ENCODE measurements around the gene SBF1. TPM values are rescaled to one million over a fixed set of nuclear protein-coding genes. Genes with fewer than 3 reads are reported as not detected.

SBF1 gene
- total RNA-seq, 1 experiment from 2014 or later = 97.2 TPM

- H3K9me3 ChIP-seq (ENCODE audit: low read depth, low read length, poor library complexity, severe bottlenecking) = no peaks in the 10 kb centered on the region
- DNase-seq (ENCODE audit: low spot score) = no peak
- TF ChIP-seq EZH2 (IDR thresholded peaks at IDR 0.05; ENCODE audit: borderline replicate concordance, low read depth, low read length, poor library complexity, severe bottlenecking) (no peak), CTCF (conservative IDR thresholded peaks at IDR 0.05; ENCODE audit: low read depth, low read length) (no peak)
- H3K4me1 ChIP-seq (ENCODE audit: insufficient read depth, low read length, poor library complexity, severe bottlenecking) = no peaks in the 10 kb centered on the region
- POLR2A ChIA-PET (ENCODE audit: low non-redundant PET) = no interaction called here
- no TSS peak for BruUV-seq (replicated peaks)
- CTCF ChIA-PET = no interaction called here
- intact Hi-C loops (cut with micrococcal nuclease; ENCODE audit: unreplicated experiment) = no loop called here
- no peaks in the 10 kb centered on the region for H3K27me3 ChIP-seq (replicated peaks; ENCODE audit: insufficient read depth, low read depth, low read length, poor library complexity)
- H3K36me3 ChIP-seq (ENCODE audit: insufficient read depth, low read length, poor library complexity, severe bottlenecking) = peaks cover 57% of the 10 kb centered on the region
- H3K4me3 ChIP-seq (ENCODE audit: low read depth, low read length, poor library complexity, severe bottlenecking) = no peak overlapping the region
- no peak overlapping the region for H3K27ac ChIP-seq (ENCODE audit: low read depth, low read length, poor library complexity, severe bottlenecking)
Observed at GRCh38 chr22:50459496-50460140, 15.2 kb downstream of the SBF1 start.

GRCh38 chr22:50459016-50459415 lies 15.8 kb downstream of the SBF1 start:
- Histone ChIP-seq H3K4me3 (ENCODE audit: low read depth, low read length, poor library complexity, severe bottlenecking) (no peak overlapping the region), H3K4me1 (ENCODE audit: insufficient read depth, low read length, poor library complexity, severe bottlenecking) (no peaks in the 10 kb centered on the region), H3K27ac (ENCODE audit: low read depth, low read length, poor library complexity, severe bottlenecking) (no peak overlapping the region), H3K9me3 (ENCODE audit: low read depth, low read length, poor library complexity, severe bottlenecking) (no peaks in the 10 kb centered on the region), H3K36me3 (ENCODE audit: insufficient read depth, low read length, poor library complexity, severe bottlenecking) (peaks cover 52% of the 10 kb centered on the region), H3K27me3 (replicated peaks; ENCODE audit: insufficient read depth, low read depth, low read length, poor library complexity) (no peaks in the 10 kb centered on the region)
- TF ChIP-seq CTCF (conservative IDR thresholded peaks at IDR 0.05; ENCODE audit: low read depth, low read length) = no peak
- no peak for TF ChIP-seq EZH2 (IDR thresholded peaks at IDR 0.05; ENCODE audit: borderline replicate concordance, low read depth, low read length, poor library complexity, severe bottlenecking)
- CTCF ChIA-PET = no interaction called here
- BruUV-seq (replicated peaks) = no TSS peak
- POLR2A ChIA-PET (ENCODE audit: low non-redundant PET) = no interaction called here
- intact Hi-C loops (cut with micrococcal nuclease; ENCODE audit: unreplicated experiment) = no loop called here
- DNase-seq (ENCODE audit: low spot score) = no peak

GRCh38 chr22:50456466-50457234 lies 18.2 kb downstream of the SBF1 start:
- no TSS peak for BruUV-seq (replicated peaks)
- CTCF ChIA-PET = interaction anchor here (1.2 kb wide), 1 partner anchor 41 kb away, joined by 3 read pairs; no protein-coding TSS in a partner anchor
- Histone ChIP-seq H3K36me3 (ENCODE audit: insufficient read depth, low read length, poor library complexity, severe bottlenecking) (peaks cover 41% of the 10 kb centered on the region), H3K27ac (ENCODE audit: low read depth, low read length, poor library complexity, severe bottlenecking) (no peak overlapping the region), H3K4me1 (ENCODE audit: insufficient read depth, low read length, poor library complexity, severe bottlenecking) (no peaks in the 10 kb centered on the region), H3K27me3 (replicated peaks; ENCODE audit: insufficient read depth, low read depth, low read length, poor library complexity) (no peaks in the 10 kb centered on the region), H3K4me3 (ENCODE audit: low read depth, low read length, poor library complexity, severe bottlenecking) (no peak overlapping the region), H3K9me3 (ENCODE audit: low read depth, low read length, poor library complexity, severe bottlenecking) (no peaks in the 10 kb centered on the region)
- TF ChIP-seq CTCF (conservative IDR thresholded peaks at IDR 0.05; ENCODE audit: low read depth, low read length) (peak; percentile 41; the same call in 1 of the 2 replicates), EZH2 (IDR thresholded peaks at IDR 0.05; ENCODE audit: borderline replicate concordance, low read depth, low read length, poor library complexity, severe bottlenecking) (no peak)
- POLR2A ChIA-PET (ENCODE audit: low non-redundant PET) = interaction anchor here (0.6 kb wide), 1 partner anchor 106 kb away, joined by 5 read pairs; no protein-coding TSS in a partner anchor
- intact Hi-C loops (cut with micrococcal nuclease; ENCODE audit: unreplicated experiment) = no loop called here
- DNase-seq (ENCODE audit: low spot score) = no peak

Measured in A673 (cell line).